Memory B cell (primary cell): ENCODE measurements around the gene COL5A3.
A peak's percentile ranks its signal among the peaks of the same experiment; 100 is the strongest.
"Not testable (repeated sequence)": the region's sequence is repeated elsewhere in the genome, so short reads cannot be mapped to it uniquely, and the experiment has no call there.

Experiments
- ATAC-seq: fragments of 150-1000 bp; cut with Tn5 transposase; 2 replicates; pipeline ENCODE4 v1.10.0; 2021; ENCODE audit warnings: low read depth, mild to moderate bottlenecking, moderate library complexity
- DNase-seq, 2 donors: peaks; one replicate each; pipeline ENCODE4 v3.0.0; 2022; ENCODE audit warnings: low spot score in 2 of 2
- H3K27ac Mint-ChIP-seq: one replicate; pipeline ENCODE4 v1.8.0; 2022; ENCODE audit warnings: mild to moderate bottlenecking, moderate library complexity, mixed read lengths
- H3K27me3 Mint-ChIP-seq: one replicate; pipeline ENCODE4 v1.8.0; 2022; ENCODE audit warnings: mixed read lengths
- H3K36me3 Mint-ChIP-seq: one replicate; pipeline ENCODE4 v1.8.0; 2022; ENCODE audit warnings: mild to moderate bottlenecking, mixed read lengths
- H3K4me1 Mint-ChIP-seq: one replicate; pipeline ENCODE4 v1.8.0; 2022; ENCODE audit warnings: mixed read lengths
- H3K4me3 Mint-ChIP-seq: one replicate; pipeline ENCODE4 v1.8.0; 2022; ENCODE audit warnings: mild to moderate bottlenecking, moderate library complexity, mixed read lengths
- H3K9me3 Mint-ChIP-seq: one replicate; pipeline ENCODE4 v1.8.0; 2022; ENCODE audit warnings: mixed read lengths

Gene COL5A3

DNA sequence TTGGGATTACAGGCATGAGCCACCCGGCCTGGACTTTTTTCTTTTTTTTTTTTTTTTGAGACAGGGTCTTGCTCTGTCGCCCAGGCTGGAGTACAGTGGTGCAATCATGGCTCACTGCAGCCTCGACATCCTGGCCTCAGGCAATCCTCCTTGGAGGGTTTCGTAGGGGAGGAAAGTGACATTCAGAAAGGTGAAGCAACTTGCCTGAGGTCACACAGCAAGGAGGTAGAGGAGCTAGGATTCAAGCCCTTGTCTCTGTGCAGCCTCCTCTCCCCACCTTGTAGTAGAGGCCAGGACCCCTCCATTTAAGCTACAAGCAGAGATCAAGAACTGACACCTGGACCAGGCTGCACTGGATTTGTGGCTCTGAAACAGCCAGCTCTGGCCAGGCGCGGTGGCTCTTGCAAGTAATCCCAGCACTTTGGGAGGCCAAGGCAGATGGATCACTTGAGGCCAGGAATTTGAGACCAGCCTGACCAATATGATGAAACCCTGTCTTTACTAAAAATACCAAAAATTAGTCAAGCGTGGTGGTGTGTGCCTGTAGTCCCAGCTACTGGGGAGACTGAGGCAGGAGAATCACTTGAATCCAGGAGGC is 63.7 kb downstream of the COL5A3 start:
- not testable (repeated sequence) for H3K4me1 Mint-ChIP-seq, H3K9me3 Mint-ChIP-seq, H3K4me3 Mint-ChIP-seq, H3K27ac Mint-ChIP-seq, ATAC-seq, DNase-seq, H3K36me3 Mint-ChIP-seq
- H3K27me3 Mint-ChIP-seq, result peaks cover 23% of the 10 kb centered on the region

GRCh38 chr19:9945319-9945966 is 64.9 kb downstream of the COL5A3 start:
- Mint-ChIP-seq H3K36me3 (peaks cover 2% of the 10 kb centered on the region), H3K4me1 (peaks cover 7% of the 10 kb centered on the region)

DNA sequence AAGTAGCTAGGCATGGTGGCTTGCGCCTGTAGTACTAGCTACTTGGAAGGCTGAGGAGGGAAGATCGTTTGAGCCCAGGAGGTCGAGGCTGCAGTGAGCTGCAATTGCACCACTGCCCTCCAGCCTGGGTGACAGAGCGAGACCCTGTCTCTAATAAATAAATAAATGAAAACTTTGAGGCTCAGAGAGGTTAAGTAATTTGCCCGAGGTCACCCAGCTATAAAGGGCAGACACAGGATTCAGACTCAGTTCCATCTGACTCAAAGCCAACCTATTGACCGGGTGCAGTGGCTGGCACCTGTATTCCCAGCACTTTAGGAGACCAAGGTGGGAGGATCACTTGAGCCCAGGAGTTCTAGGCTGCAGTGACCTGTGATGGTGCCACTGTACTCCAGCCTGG is 66.6 kb downstream of the COL5A3 start:
- Mint-ChIP-seq H3K9me3 (peaks cover 9% of the 10 kb centered on the region), H3K27ac (no peak overlapping the region), H3K27me3 (peaks cover 33% of the 10 kb centered on the region), H3K4me1 (peaks cover 7% of the 10 kb centered on the region), H3K36me3 (peaks cover 2% of the 10 kb centered on the region), H3K4me3 (no peak overlapping the region)
- DNase-seq (no peak), ATAC-seq (no peak)

More at GRCh38 chr19:9945319-9945966, 64.9 kb downstream of the COL5A3 start:
- no peak for ATAC-seq
- no peak for DNase-seq
- H3K27ac Mint-ChIP-seq, result no peak overlapping the region
- H3K4me3 Mint-ChIP-seq, result no peak overlapping the region
- peaks cover 9% of the 10 kb centered on the region for H3K9me3 Mint-ChIP-seq
- H3K27me3 Mint-ChIP-seq, result peaks cover 27% of the 10 kb centered on the region

- no peak for ATAC-seq
- H3K27me3 Mint-ChIP-seq, result peaks cover 37% of the 10 kb centered on the region
- H3K4me1 Mint-ChIP-seq, result peaks cover 10% of the 10 kb centered on the region
These were observed 68.6 kb downstream of the COL5A3 start for GRCh38 chr19:9941671-9942070.

DNA sequence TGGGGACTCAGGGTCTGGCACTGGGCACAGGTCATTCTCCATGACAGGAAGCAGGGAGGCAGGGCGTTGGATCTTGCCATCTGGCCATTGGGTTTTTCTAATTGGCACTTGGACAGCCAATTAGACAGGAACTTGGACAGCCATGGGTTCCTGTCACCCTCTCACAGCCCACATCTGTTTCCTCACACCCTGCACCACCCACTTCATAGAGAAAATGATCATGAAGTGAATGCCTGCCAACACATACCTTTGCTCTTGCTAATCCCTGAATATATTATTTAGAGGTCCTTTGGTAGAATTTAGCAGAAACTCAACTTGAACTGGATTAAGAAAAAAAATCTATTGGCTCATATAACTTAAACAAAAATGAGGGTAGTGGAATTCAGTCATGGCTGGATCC is 69.1 kb downstream of the COL5A3 start:
- Mint-ChIP-seq H3K9me3 (peaks cover 9% of the 10 kb centered on the region), H3K36me3 (peaks cover 2% of the 10 kb centered on the region), H3K4me3 (no peak overlapping the region), H3K27ac (no peak overlapping the region), H3K27me3 (peaks cover 38% of the 10 kb centered on the region), H3K4me1 (peaks cover 10% of the 10 kb centered on the region)
- DNase-seq (no peak), ATAC-seq (no peak)

More at GRCh38 chr19:9941671-9942070, 68.6 kb downstream of the COL5A3 start:
- Mint-ChIP-seq H3K36me3 (peaks cover 2% of the 10 kb centered on the region), H3K4me3 (no peak overlapping the region), H3K9me3 (peaks cover 9% of the 10 kb centered on the region), H3K27ac (no peak overlapping the region)
- no peak for DNase-seq

DNA sequence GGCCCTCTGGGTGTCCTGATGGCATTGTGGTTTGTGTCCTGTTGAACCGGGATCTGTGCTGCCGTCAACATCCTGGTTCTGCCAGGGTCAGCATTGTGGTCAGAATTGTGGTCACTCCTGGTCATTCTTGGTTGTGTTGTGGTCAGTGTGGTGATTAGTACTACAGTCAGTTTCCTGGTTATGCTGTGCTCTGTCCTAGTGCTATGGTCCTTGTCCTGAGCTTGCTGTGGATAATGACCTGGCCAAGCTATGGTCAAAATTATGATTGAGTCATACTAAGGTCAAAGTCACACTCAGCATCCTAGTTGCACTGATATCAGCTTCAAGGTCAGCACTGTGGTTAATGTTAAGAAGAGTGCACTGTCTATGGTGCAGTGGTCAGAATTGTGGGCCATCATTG is 69.5 kb downstream of the COL5A3 start:
- ATAC-seq (no peak), DNase-seq (no peak)
- peaks cover 2% of the 10 kb centered on the region for H3K36me3 Mint-ChIP-seq
- H3K9me3 Mint-ChIP-seq, result peaks cover 9% of the 10 kb centered on the region
- H3K4me3 Mint-ChIP-seq, result no peak overlapping the region
- H3K27ac Mint-ChIP-seq, result no peak overlapping the region
- H3K4me1 Mint-ChIP-seq, result peaks cover 10% of the 10 kb centered on the region
- H3K27me3 Mint-ChIP-seq, result peaks cover 38% of the 10 kb centered on the region

- Mint-ChIP-seq H3K27me3 (peaks cover 38% of the 10 kb centered on the region), H3K9me3 (peaks cover 12% of the 10 kb centered on the region), H3K4me1 (peaks cover 9% of the 10 kb centered on the region), H3K4me3 (no peak overlapping the region), H3K27ac (no peak overlapping the region), H3K36me3 (peaks cover 2% of the 10 kb centered on the region)
- ATAC-seq (no peak), DNase-seq (no peak)
These were observed 70.9 kb downstream of the COL5A3 start for GRCh38 chr19:9939301-9939913.

- Mint-ChIP-seq H3K27me3 (peaks cover 34% of the 10 kb centered on the region), H3K36me3 (peaks cover 2% of the 10 kb centered on the region), H3K27ac (peak overlapping the region; percentile 32), H3K9me3 (peaks cover 7% of the 10 kb centered on the region), H3K4me1 (peaks cover 9% of the 10 kb centered on the region), H3K4me3 (peak overlapping the region; percentile 78)
- no peak for ATAC-seq
- DNase-seq, result no peak
These were observed 73.3 kb downstream of the COL5A3 start for GRCh38 chr19:9937001-9937411.

DNA sequence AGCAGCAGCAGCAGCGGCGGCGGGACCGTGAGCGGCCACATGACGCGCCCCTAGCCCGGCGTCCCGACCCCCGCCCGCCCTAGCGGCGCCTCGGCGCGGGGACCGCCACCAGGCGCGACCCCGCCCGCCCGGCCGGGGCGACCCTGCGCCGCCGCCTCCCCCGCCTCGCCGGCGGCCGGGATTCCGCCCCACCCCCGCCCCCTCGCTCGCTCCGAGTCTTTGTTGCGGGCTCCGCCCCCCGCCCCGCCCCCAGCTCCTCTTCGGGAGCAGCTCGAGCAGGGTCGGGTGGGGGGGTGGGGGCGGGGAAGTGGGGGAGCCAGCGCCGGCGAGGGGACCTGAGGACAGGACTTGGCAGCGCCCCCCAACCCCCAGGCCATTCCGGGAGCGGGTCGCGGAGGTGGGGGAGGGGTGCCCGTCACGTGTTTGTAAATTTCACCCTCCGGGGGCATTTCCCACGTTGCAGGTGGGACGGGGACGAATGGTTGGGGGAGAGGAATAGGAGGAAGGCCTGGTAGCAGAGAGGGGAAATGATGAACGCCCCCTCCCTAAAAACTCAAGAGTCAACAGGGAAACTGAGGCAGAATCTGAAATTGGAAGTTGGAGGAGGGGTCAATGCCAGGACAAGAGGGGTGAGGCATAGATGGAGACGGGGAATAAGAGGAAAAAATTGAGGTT is 73.8 kb downstream of the COL5A3 start, which contains the start of gene OLFM2:
TSS of gene OLFM2 (minus strand) at position 190 of the 675 bp plus-strand sequence. CDS start at position 41, 149 bp downstream.
- Mint-ChIP-seq H3K36me3 (no peaks in the 10 kb centered on the region), H3K27ac (peak within 1 kb of the TSS; percentile 32), H3K27me3 (peaks cover 31% of the 10 kb centered on the region), H3K9me3 (peaks cover 4% of the 10 kb centered on the region), H3K4me3 (peak within 1 kb of the TSS; percentile 78), H3K4me1 (peaks cover 9% of the 10 kb centered on the region)
- no peak for ATAC-seq
- no peak for DNase-seq

DNA sequence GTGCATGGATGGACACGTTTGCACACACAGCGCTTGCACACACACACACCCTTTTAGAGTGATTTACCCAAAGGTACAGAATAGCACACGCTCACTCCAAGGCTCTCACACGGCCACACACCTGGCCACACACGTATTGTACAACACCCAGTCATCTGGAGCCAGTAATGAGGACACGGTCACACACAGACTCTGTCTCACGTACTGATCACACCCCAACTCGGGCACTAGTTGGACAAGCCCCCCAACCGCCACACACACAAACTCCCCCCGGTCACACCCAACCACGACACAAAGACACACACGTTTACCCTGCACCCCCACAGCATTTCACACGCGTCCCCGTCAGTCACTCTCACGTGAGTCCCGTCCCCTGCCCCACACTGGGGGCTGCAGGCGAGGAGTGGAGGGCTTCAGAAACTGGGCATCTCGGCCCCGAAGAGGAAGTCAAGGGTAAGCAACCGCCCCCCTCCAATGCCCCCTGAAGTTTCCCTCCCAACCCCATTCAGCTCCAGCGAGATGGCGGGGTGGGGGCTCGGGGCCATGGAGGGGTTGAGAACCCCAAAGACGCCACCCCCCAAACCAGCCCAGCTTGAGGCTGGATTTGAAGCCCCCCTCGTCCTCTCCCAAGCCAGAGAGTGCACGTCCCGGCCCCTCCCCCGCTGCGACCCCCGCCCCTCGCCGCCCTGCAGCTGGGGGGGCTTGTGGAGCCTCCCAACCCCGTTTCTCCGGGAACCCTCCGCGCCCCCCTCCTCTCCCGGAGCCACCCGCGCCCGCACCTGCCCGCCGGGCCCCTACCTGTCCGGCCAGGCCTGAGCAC is 74.6 kb downstream of the COL5A3 start:
- H3K36me3 Mint-ChIP-seq, result no peaks in the 10 kb centered on the region
- H3K27ac Mint-ChIP-seq, result no peak overlapping the region
- peaks cover 30% of the 10 kb centered on the region for H3K27me3 Mint-ChIP-seq
- H3K4me3 Mint-ChIP-seq, result peak overlapping the region; percentile 4
- DNase-seq (no peak), ATAC-seq (no peak)
- peaks cover 12% of the 10 kb centered on the region for H3K4me1 Mint-ChIP-seq
- peaks cover 2% of the 10 kb centered on the region for H3K9me3 Mint-ChIP-seq

DNA sequence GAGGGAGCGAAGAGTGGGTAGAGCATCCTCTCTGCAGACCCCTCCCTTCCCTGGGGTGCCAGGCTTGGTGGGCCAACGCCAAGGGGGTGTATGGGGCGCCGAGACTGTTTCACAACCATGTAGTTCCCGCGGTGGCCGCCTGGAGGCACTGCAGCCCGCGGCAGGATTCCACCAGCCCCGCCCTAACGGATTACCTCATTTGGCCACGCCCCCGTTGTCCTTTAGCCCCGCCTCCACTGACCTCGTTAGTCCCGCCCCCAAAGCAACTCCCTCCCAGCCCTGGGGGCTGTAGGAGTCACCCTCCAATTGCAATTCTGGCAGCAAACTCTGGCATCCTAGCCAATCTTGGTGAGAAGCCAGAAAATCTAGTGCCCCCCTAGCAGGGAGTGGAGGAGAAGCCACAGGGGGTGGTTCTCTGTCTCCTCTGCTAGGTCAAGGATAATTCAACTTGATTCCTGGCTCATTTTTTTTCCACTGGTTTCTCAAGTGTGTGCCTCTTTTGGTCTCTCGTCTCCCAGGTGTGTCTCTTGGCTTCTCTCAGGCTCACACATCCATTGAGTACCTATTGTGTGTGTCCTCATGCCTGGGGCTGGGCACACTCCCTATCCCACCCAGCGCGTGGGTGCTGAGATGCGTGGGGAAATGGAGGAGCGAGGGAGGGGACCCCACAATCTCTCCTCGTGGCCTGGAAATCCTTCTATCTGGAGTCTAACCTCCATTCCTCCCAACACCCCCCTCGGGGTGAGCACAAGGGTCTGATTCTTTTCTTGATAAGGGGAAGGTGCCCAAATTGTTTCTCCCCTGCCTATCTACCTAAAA is 76.0 kb downstream of the COL5A3 start:
- DNase-seq (peak; percentile 85 to 95), ATAC-seq (peak; percentile 67)
- peaks cover 13% of the 10 kb centered on the region for H3K4me1 Mint-ChIP-seq
- peaks cover 25% of the 10 kb centered on the region for H3K27me3 Mint-ChIP-seq
- no peaks in the 10 kb centered on the region for H3K36me3 Mint-ChIP-seq
- H3K4me3 Mint-ChIP-seq, result no peak overlapping the region
- peaks cover 2% of the 10 kb centered on the region for H3K9me3 Mint-ChIP-seq
- H3K27ac Mint-ChIP-seq, result no peak overlapping the region

DNA sequence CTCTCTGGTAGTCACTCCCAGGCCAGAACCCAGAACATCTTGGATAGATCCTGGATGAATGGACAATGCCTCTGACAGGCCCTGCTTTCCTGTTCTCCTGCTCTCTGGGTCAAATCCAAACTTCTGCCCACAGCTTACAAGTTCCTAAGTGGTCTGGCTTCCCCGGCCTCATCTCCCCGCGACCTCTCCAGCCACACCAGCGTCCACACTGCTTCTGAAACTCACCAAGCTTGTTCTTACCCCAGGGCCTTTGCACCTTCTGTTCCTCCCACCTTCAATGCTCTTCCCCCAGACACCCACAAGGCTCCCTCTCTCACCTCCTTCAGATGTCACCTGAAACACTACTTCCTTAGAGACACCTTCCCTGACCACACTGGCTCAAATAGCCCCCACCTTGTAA is 77.5 kb downstream of the COL5A3 start:
- DNase-seq, result no peak
- H3K36me3 Mint-ChIP-seq, result no peaks in the 10 kb centered on the region
- peaks cover 23% of the 10 kb centered on the region for H3K27me3 Mint-ChIP-seq
- ATAC-seq, result no peak
- H3K4me1 Mint-ChIP-seq, result peaks cover 13% of the 10 kb centered on the region
- H3K27ac Mint-ChIP-seq, result no peak overlapping the region
- no peak overlapping the region for H3K4me3 Mint-ChIP-seq
- peaks cover 2% of the 10 kb centered on the region for H3K9me3 Mint-ChIP-seq

- H3K27ac Mint-ChIP-seq, result no peak overlapping the region
- H3K9me3 Mint-ChIP-seq, result peaks cover 2% of the 10 kb centered on the region
- DNase-seq, result no peak
- H3K4me1 Mint-ChIP-seq, result peaks cover 14% of the 10 kb centered on the region
- peaks cover 18% of the 10 kb centered on the region for H3K27me3 Mint-ChIP-seq
- no peak overlapping the region for H3K4me3 Mint-ChIP-seq
- no peak for ATAC-seq
- H3K36me3 Mint-ChIP-seq, result no peaks in the 10 kb centered on the region
These were observed 78.7 kb downstream of the COL5A3 start for GRCh38 chr19:9931629-9932028.
